Uterus (tissue), 4 donors: ENCODE data around the gene CDCA3. TPM values are rescaled to one million over a fixed set of nuclear protein-coding genes. Genes with fewer than 3 reads are reported as not detected.
"Not testable (repeated sequence)": the region's sequence is repeated elsewhere in the genome, so short reads cannot be mapped to it uniquely, and the experiment has no call there.

ENCODE experiments used
- DNase-seq, 2 donors: peaks; one replicate each; pipeline ENCODE4 v3.0.0-alpha.2; 2019 to 2020
- H3K27ac ChIP-seq, 2 donors: fragments of 200-600 bp; sonication (generic); 1 replicate in 1 of 2; 2 replicates in 1 of 2; pipeline ENCODE4 v1.5.1; 2016 to 2018
- H3K27me3 ChIP-seq, 2 donors: fragments of 200-600 bp; sonication (generic); one replicate each; pipeline ENCODE4 v1.5.1; 2018 to 2019; ENCODE audit warnings: control low read depth in 1 of 2
- H3K36me3 ChIP-seq, 2 donors: fragments of 200-600 bp; sonication (generic); one replicate each; pipeline ENCODE4 v1.5.1; 2019; ENCODE audit warnings: control low read depth in 1 of 2
- H3K4me1 ChIP-seq, 2 donors: fragments of 200-600 bp; sonication (generic); one replicate each; pipeline ENCODE4 v1.5.1; 2018 to 2019; ENCODE audit warnings: control low read depth in 1 of 2
- H3K4me3 ChIP-seq, 2 donors: fragments of 200-600 bp; sonication (generic); 1 replicate in 1 of 2; 2 replicates in 1 of 2; pipeline ENCODE4 v1.5.1; 2018 to 2019; ENCODE audit warnings: mild to moderate bottlenecking in 1 of 2
- H3K9me3 ChIP-seq, 2 donors: fragments of 200-600 bp; sonication (generic); one replicate each; pipeline ENCODE4 v1.5.1; 2019; ENCODE audit warnings: control low read depth in 1 of 2
- POLR2A ChIP-seq, 2 donors: fragments of 450-650 bp; IDR thresholded peaks; one replicate each; pipeline ENCODE4 v1.6.1; 2016; ENCODE audit warnings: antibody characterized with exemption in 2 of 2, mild to moderate bottlenecking in 1 of 2, moderate library complexity in 1 of 2
- intact Hi-C: fragments of 100-400 bp; cut with DNase I; formaldehyde crosslinking; loops from one replicate; pipeline ENCODE4 v1.15.1; 2023; ENCODE audit warnings: low total_unique reads
- total RNA-seq, 4 donors: library from RNA; depleted of rRNA in 3 of 4; stranded (reverse); fragments of >200 nt in 3 of 4; gene quantifications; one replicate each; pipeline versions ENCODE4 v1.1.0 to v1.2.4, GENCODE V29; 2014 to 2023
- TF ChIP-seq, protein P1 (sequence below), 4 experiments: fragments of 200-600 bp in 2 of 4; fragments of 450-650 bp in 2 of 4; sonication (generic) in 2 of 4; IDR thresholded peaks; one replicate each; pipeline ENCODE4 v1.5.1; 2016 to 2019; ENCODE audit warnings: antibody characterized with exemption in 4 of 4, mild to moderate bottlenecking in 2 of 4, moderate library complexity in 1 of 4
- donor health status: DM: yes; HTN: yes; CAD: no.

The CDCA3 gene
- 1 to 10 TPM in 1 of 4 donors, under 1 TPM in 1, not detected in 2; 0.76 to 9.6 TPM for total RNA-seq

GRCh38 chr12:6851153-6851920, at the start of gene CDCA3:
CDCA3 (minus strand) TSS chr12:6851286; CDS start chr12:6850952, 334 bp downstream.
- H3K4me3 ChIP-seq: peak within 1 kb of the TSS; percentile 48 to 77
- H3K9me3 ChIP-seq: no peaks in the 10 kb centered on the region
- no peaks in the 10 kb centered on the region for H3K4me1 ChIP-seq
- DNase-seq: peak; percentile 92 to 98
- no peaks in the 10 kb centered on the region for H3K27me3 ChIP-seq
- H3K36me3 ChIP-seq: no peaks in the 10 kb centered on the region
- intact Hi-C loops: no loop called here
- peak within 1 kb of the TSS; percentile 88 to 91 for H3K27ac ChIP-seq
- TF ChIP-seq POLR2A (IDR thresholded peaks at IDR 0.05): peak; percentile 6 to 49
- TF ChIP-seq, protein P1, sequence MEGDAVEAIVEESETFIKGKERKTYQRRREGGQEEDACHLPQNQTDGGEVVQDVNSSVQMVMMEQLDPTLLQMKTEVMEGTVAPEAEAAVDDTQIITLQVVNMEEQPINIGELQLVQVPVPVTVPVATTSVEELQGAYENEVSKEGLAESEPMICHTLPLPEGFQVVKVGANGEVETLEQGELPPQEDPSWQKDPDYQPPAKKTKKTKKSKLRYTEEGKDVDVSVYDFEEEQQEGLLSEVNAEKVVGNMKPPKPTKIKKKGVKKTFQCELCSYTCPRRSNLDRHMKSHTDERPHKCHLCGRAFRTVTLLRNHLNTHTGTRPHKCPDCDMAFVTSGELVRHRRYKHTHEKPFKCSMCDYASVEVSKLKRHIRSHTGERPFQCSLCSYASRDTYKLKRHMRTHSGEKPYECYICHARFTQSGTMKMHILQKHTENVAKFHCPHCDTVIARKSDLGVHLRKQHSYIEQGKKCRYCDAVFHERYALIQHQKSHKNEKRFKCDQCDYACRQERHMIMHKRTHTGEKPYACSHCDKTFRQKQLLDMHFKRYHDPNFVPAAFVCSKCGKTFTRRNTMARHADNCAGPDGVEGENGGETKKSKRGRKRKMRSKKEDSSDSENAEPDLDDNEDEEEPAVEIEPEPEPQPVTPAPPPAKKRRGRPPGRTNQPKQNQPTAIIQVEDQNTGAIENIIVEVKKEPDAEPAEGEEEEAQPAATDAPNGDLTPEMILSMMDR (IDR thresholded peaks at IDR 0.05): no peak

DNA sequence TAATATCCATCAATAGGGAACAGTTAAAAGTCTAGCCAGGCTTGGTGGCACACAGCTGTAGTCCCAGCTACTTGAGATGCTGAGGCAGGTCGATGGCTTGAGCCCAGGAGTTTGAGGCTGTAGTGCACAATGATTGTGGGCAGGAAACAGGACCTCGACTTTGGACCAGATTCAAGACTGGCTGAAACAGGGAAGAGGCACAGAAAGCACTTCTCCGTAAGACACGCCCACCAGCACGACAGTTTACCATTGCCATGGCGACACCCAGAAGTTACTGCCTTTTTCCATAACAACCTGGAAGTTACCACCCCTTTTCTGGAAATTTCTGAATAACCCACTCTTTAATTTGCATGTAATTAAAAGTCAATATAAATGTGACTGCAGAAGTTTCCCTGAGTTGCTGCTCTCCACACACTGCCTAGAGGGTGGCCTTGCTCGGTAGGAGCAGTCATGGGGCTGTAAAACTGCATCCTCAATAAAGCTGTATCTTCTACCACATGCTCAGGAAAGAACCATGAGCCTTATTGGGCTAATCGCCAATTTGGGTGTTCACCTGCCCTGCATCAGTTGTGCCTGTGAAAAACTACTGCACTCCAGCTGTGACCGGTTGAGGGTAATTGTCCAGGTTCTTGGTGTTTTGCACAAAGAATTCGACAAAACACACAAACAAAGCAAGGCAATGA, 48.9 kb upstream of the CDCA3 start:
- no peaks in the 10 kb centered on the region for H3K27me3 ChIP-seq
- TF ChIP-seq, protein P1 (IDR thresholded peaks at IDR 0.05): no peak
- TF ChIP-seq POLR2A (IDR thresholded peaks at IDR 0.05): no peak
- H3K9me3 ChIP-seq: no peaks in the 10 kb centered on the region
- intact Hi-C loops: no loop called here
- DNase-seq: peak in 1 of 2 donors; percentile 56
- H3K4me3 ChIP-seq: no peak overlapping the region
- H3K4me1 ChIP-seq: peaks cover 0 to under 1% of the 10 kb centered on the region in 2 donors
- H3K36me3 ChIP-seq: no peaks in the 10 kb centered on the region
- H3K27ac ChIP-seq: no peak overlapping the region

- Histone ChIP-seq H3K4me1 (no peaks in the 10 kb centered on the region), H3K27ac (no peak overlapping the region), H3K36me3 (no peaks in the 10 kb centered on the region), H3K27me3 (no peaks in the 10 kb centered on the region), H3K9me3 (no peaks in the 10 kb centered on the region), H3K4me3 (no peak overlapping the region)
- no peak for TF ChIP-seq POLR2A (IDR thresholded peaks at IDR 0.05)
- TF ChIP-seq, protein P1 (IDR thresholded peaks at IDR 0.05): no peak
- no peak for DNase-seq
- intact Hi-C loops: no loop called here
These were observed 48.3 kb upstream of the CDCA3 start for GRCh38 chr12:6899427-6899826.

DNA sequence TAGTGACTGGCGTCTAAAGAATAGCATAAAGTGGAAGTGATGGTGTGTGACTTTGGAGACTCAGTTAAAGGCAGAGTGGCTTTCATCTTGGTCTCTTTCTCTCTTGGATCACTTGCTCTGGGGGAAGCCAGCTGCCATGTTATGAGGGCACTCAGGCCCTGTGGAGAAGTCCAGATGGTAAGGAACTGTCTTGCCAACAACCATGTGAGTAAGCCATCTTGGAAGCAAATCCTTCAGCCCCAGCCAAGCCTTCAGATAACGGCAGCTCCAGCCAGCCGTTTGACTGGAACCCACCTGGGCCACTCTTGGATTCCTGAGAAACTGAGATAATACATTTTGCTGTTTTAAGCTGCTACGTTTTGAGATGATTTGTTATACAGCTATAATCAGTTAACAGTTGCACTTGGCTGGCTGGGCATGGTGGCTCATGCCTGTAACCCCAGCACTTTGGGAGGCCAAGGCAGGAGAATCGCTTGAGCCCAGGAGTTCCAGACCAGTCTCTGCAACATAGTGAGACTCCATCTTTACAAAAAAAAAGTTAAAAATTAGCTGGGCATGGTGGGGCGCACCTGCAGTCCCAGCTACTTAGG, 45.9 kb upstream of the CDCA3 start:
- no peak overlapping the region for H3K4me3 ChIP-seq
- H3K9me3 ChIP-seq: no peaks in the 10 kb centered on the region
- DNase-seq: no peak
- no peak overlapping the region for H3K27ac ChIP-seq
- intact Hi-C loops: no loop called here
- H3K27me3 ChIP-seq: no peaks in the 10 kb centered on the region
- no peaks in the 10 kb centered on the region for H3K36me3 ChIP-seq
- TF ChIP-seq, protein P1 (IDR thresholded peaks at IDR 0.05): no peak
- TF ChIP-seq POLR2A (IDR thresholded peaks at IDR 0.05): no peak
- no peaks in the 10 kb centered on the region for H3K4me1 ChIP-seq

- no peaks in the 10 kb centered on the region for H3K4me1 ChIP-seq
- no peaks in the 10 kb centered on the region for H3K9me3 ChIP-seq
- TF ChIP-seq POLR2A (IDR thresholded peaks at IDR 0.05): no peak
- TF ChIP-seq, protein P1 (IDR thresholded peaks at IDR 0.05): no peak
- DNase-seq: no peak
- H3K36me3 ChIP-seq: no peaks in the 10 kb centered on the region
- intact Hi-C loops: no loop called here
- H3K4me3 ChIP-seq: no peak overlapping the region
- no peak overlapping the region for H3K27ac ChIP-seq
- no peaks in the 10 kb centered on the region for H3K27me3 ChIP-seq
These were observed 43.2 kb upstream of the CDCA3 start for GRCh38 chr12:6894321-6894720.

GRCh38 chr12:6892683-6893082, 41.6 kb upstream of the CDCA3 start:
- intact Hi-C loops, DNase-seq, H3K9me3 ChIP-seq, H3K4me1 ChIP-seq, H3K27ac ChIP-seq, H3K36me3 ChIP-seq, H3K4me3 ChIP-seq, H3K27me3 ChIP-seq: not testable (repeated sequence)
